Fibroblast of upper back skin (primary cell): Measurements from ENCODE around the gene C1orf94.

Experiments
- DNase-seq: peaks from one replicate; pipeline ENCODE4 v3.0.0-alpha.2; 2013

C1orf94 gene

GRCh38 chr1:34263406-34263805, 86.7 kb downstream of the C1orf94 start:
- peak; percentile 59 for DNase-seq

- no peak for DNase-seq
Observed at GRCh38 chr1:34265396-34265795, 88.7 kb downstream of the C1orf94 start.

- DNase-seq, result peak; percentile 27
Observed at GRCh38 chr1:34266127-34266951, 89.6 kb downstream of the C1orf94 start.

- peak; percentile 18 for DNase-seq
Observed at GRCh38 chr1:34267326-34267725, 90.6 kb downstream of the C1orf94 start.

GRCh38 chr1:34268311-34268954, 91.7 kb downstream of the C1orf94 start:
- peak; percentile 100 for DNase-seq
